Testis (tissue), 3 donors: Measurements from ENCODE around the gene CNTD1. TPM values are rescaled to one million over a fixed set of nuclear protein-coding genes. Genes with fewer than 3 reads are reported as not detected.
"Not testable (repeated sequence)": the region's sequence is repeated elsewhere in the genome, so short reads cannot be mapped to it uniquely, and the experiment has no call there.

Source experiments
- DNase-seq: peaks from one replicate; pipeline ENCODE4 v3.0.0-alpha.2; 2019
- H3K27ac ChIP-seq, 2 donors: fragments of 200-600 bp; sonication (generic); one replicate each; pipeline ENCODE4 v1.5.1; 2019
- H3K27me3 ChIP-seq: fragments of 200-600 bp; sonication (generic); one replicate; pipeline ENCODE4 v1.5.1; 2019
- H3K36me3 ChIP-seq: fragments of 200-600 bp; sonication (generic); one replicate; pipeline ENCODE4 v1.5.1; 2017; ENCODE audit warnings: low read depth; ENCODE audit errors: missing control alignments
- H3K4me1 ChIP-seq: fragments of 200-600 bp; sonication (generic); one replicate; pipeline ENCODE4 v1.5.1; 2019
- H3K4me3 ChIP-seq, 2 donors: fragments of 200-600 bp; sonication (generic); one replicate each; pipeline ENCODE4 v1.5.1; 2017 to 2019
- H3K9me3 ChIP-seq: fragments of 200-600 bp; sonication (generic); one replicate; pipeline ENCODE4 v1.5.1; 2017
- POLR2A ChIP-seq: fragments of 450-650 bp; IDR thresholded peaks from one replicate; pipeline ENCODE4 v1.6.1; 2017; ENCODE audit warnings: antibody characterized with exemption, mild to moderate bottlenecking, moderate library complexity
- WGBS, 2 donors: methylation state at CpG; one replicate each; pipeline ENCODE4 v1.1.5; 2018; 5-methylcytosine and 5-hydroxymethylcytosine counted together
- intact Hi-C: fragments of 100-400 bp; cut with DNase I; formaldehyde crosslinking; loops from one replicate; pipeline ENCODE4 v1.15.1; 2023; ENCODE audit warnings: low total_unique reads
- polyA plus RNA-seq: library from polyadenylated mRNA; stranded (reverse); fragments of 350-450 nt; fragmentation: Illumina TruSeq; extraction: RNeasy Lipid Tissue Mini Kit (QIAGEN cat#74804); gene quantifications from one replicate; pipeline ENCODE4 v1.2.3, GENCODE V29; 2014; ENCODE audit warnings: low read depth, low replicate concordance; ENCODE audit not compliant: insufficient read depth
- total RNA-seq, 2 donors: library from RNA; depleted of rRNA; stranded (reverse); fragments of >200 nt; gene quantifications; one replicate each; pipeline ENCODE4 v1.2.3, GENCODE V29; 2016
- TF ChIP-seq, protein P1 (sequence below), 3 experiments: fragments of 450-650 bp in 2 of 3; fragments of 200-600 bp in 1 of 3; sonication (generic) in 1 of 3; IDR thresholded peaks; one replicate each; pipeline ENCODE4 v1.5.1; 2016 to 2019; ENCODE audit warnings: antibody characterized with exemption in 3 of 3, mild to moderate bottlenecking in 2 of 3, moderate library complexity in 1 of 3

The CNTD1 gene
- total and polyA plus RNA-seq, 3 donors from 2014 or later, result 21.2 to 114 (median 49.1) TPM

GRCh38 chr17:42766124-42766523, 32.5 kb upstream of the CNTD1 start:
- H3K36me3 ChIP-seq, result no peaks in the 10 kb centered on the region
- intact Hi-C loops, result no loop called here
- DNase-seq, result no peak
- H3K9me3 ChIP-seq, result no peaks in the 10 kb centered on the region
- no peak overlapping the region for H3K4me3 ChIP-seq
- H3K27ac ChIP-seq, result no peak overlapping the region
- 87 to 92% methylated on average over 6 of the region's 6 CpGs for WGBS, 2 donors
- H3K4me1 ChIP-seq, result peaks cover 7% of the 10 kb centered on the region
- TF ChIP-seq, protein P1, sequence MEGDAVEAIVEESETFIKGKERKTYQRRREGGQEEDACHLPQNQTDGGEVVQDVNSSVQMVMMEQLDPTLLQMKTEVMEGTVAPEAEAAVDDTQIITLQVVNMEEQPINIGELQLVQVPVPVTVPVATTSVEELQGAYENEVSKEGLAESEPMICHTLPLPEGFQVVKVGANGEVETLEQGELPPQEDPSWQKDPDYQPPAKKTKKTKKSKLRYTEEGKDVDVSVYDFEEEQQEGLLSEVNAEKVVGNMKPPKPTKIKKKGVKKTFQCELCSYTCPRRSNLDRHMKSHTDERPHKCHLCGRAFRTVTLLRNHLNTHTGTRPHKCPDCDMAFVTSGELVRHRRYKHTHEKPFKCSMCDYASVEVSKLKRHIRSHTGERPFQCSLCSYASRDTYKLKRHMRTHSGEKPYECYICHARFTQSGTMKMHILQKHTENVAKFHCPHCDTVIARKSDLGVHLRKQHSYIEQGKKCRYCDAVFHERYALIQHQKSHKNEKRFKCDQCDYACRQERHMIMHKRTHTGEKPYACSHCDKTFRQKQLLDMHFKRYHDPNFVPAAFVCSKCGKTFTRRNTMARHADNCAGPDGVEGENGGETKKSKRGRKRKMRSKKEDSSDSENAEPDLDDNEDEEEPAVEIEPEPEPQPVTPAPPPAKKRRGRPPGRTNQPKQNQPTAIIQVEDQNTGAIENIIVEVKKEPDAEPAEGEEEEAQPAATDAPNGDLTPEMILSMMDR (IDR thresholded peaks at IDR 0.05), result no peak
- no peak for TF ChIP-seq POLR2A
- no peaks in the 10 kb centered on the region for H3K27me3 ChIP-seq

GRCh38 chr17:42767512-42767911, 31.1 kb upstream of the CNTD1 start:
- TF ChIP-seq, protein P1 (IDR thresholded peaks at IDR 0.05), result no peak
- no peak for TF ChIP-seq POLR2A
- H3K36me3 ChIP-seq, result no peaks in the 10 kb centered on the region
- DNase-seq, result no peak
- H3K9me3 ChIP-seq, result no peaks in the 10 kb centered on the region
- peaks cover 4% of the 10 kb centered on the region for H3K4me1 ChIP-seq
- intact Hi-C loops, result no loop called here
- no peaks in the 10 kb centered on the region for H3K27me3 ChIP-seq
- no peak overlapping the region for H3K4me3 ChIP-seq
- H3K27ac ChIP-seq, result no peak overlapping the region

GRCh38 chr17:42768006-42768405, 30.7 kb upstream of the CNTD1 start:
- DNase-seq, H3K27me3 ChIP-seq, intact Hi-C loops, H3K9me3 ChIP-seq, H3K4me3 ChIP-seq, H3K36me3 ChIP-seq, H3K4me1 ChIP-seq, H3K27ac ChIP-seq: not testable (repeated sequence)
- WGBS, 2 donors, result 52 to 63% methylated on average over 9 of the region's 9 CpGs

DNA sequence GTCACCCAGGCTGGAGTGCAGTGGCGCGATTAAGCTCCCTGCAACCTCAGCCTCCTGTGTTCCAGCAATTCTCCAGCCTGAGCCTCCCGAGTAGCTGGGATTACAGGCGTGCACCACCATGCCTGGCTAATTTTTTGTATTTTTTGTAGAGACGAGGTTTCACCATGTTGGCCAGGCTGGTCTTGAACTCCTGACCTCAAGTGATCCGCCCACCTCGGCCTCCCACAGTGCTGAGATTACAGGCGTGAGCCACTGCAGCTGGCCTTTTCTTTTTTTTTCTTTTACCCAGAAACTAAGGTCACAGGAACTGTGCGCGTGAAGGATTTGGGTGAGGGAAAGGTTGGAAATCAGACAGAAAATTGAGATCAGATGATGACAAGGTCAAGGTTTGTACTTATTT, 28.7 kb upstream of the CNTD1 start:
- H3K27me3 ChIP-seq, DNase-seq, H3K4me1 ChIP-seq, H3K36me3 ChIP-seq, H3K27ac ChIP-seq, H3K4me3 ChIP-seq, intact Hi-C loops, H3K9me3 ChIP-seq: not testable (repeated sequence)
- WGBS, 2 donors, result 56 to 70% methylated on average over 10 of the region's 10 CpGs

DNA sequence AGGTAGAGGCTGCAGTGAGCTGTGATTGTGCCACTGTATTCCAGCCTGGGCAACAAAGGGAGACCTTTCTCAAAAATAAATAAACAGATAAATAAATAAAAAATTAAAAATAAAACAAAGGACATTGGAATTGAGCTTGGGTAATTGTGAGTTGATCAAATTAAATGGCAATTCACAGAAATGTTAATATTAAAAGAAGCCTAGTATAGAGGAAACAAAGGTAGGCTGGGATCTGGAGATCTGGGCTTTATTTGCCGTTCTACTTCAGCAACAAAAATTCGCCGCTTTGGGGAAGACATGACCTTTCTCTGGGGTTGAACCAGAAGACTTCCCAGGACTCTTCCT, 25.7 kb upstream of the CNTD1 start:
- Histone ChIP-seq H3K4me1 (peaks cover 5% of the 10 kb centered on the region), H3K9me3 (no peaks in the 10 kb centered on the region), H3K27me3 (no peaks in the 10 kb centered on the region), H3K27ac (peak overlapping the region in 1 of 2 donors; percentile 79), H3K36me3 (no peaks in the 10 kb centered on the region), H3K4me3 (peak overlapping the region; percentile 76 to 81)
- DNase-seq, result no peak
- TF ChIP-seq, protein P1 (IDR thresholded peaks at IDR 0.05), result no peak
- no peak for TF ChIP-seq POLR2A
- intact Hi-C loops, result no loop called here
- 0 to 3% methylated on average over 3 of the region's 3 CpGs for WGBS, 2 donors

GRCh38 chr17:42773290-42774035, 25.2 kb upstream of the CNTD1 start, which contains the start of gene VPS25:
TSS of gene VPS25 (plus strand) at chr17:42773449. CDS start at chr17:42773476, 27 bp downstream.
- Histone ChIP-seq H3K4me1 (peaks cover 5% of the 10 kb centered on the region), H3K9me3 (no peaks in the 10 kb centered on the region), H3K27me3 (no peaks in the 10 kb centered on the region), H3K27ac (peak within 1 kb of the TSS in 1 of 2 donors; percentile 79), H3K4me3 (peak within 1 kb of the TSS; percentile 76 to 81), H3K36me3 (no peaks in the 10 kb centered on the region)
- intact Hi-C loops, result no loop called here
- peak; percentile 88 for DNase-seq
- no peak for TF ChIP-seq POLR2A
- TF ChIP-seq, protein P1 (IDR thresholded peaks at IDR 0.05), result no peak
- 0 to 1% methylated on average over 30 to 39 of the region's 39 CpGs for WGBS, 2 donors
